Hepatocyte (in vitro differentiated cells): ENCODE measurements around the gene ZNF653. TPM values are rescaled to one million over a fixed set of nuclear protein-coding genes. Genes with fewer than 3 reads are reported as not detected.

Experiments
- DNase-seq: peaks from one replicate; pipeline ENCODE4 v3.0.0-alpha.2; 2016; ENCODE audit warnings: low spot score
- H2AFZ ChIP-seq: fragments of 200-600 bp; sonication (generic); 2 replicates; pipeline ENCODE4 v1.6.0; 2016; ENCODE audit warnings: antibody characterized with exemption, mild to moderate bottlenecking
- H3K27ac ChIP-seq: fragments of 200-600 bp; sonication (generic); 2 replicates; pipeline ENCODE4 v1.5.1; 2016; ENCODE audit warnings: mild to moderate bottlenecking
- H3K27me3 ChIP-seq: fragments of 200-600 bp; sonication (generic); 2 replicates; pipeline ENCODE4 v1.6.1; 2016
- H3K36me3 ChIP-seq: fragments of 200-600 bp; sonication (generic); replicated peaks from 2 replicates; pipeline ENCODE4 v1.5.1; 2016; ENCODE audit warnings: low read depth; ENCODE audit not compliant: insufficient read depth
- H3K4me1 ChIP-seq: fragments of 200-600 bp; sonication (generic); 2 replicates; pipeline ENCODE4 v1.5.1; 2016; ENCODE audit warnings: mild to moderate bottlenecking, moderate library complexity; ENCODE audit not compliant: insufficient read depth
- H3K4me2 ChIP-seq: fragments of 200-600 bp; sonication (generic); 2 replicates; pipeline ENCODE4 v1.6.0; 2016
- H3K4me3 ChIP-seq: fragments of 200-600 bp; sonication (generic); 2 replicates; pipeline ENCODE4 v1.5.1; 2016; ENCODE audit warnings: mild to moderate bottlenecking
- H3K79me2 ChIP-seq: fragments of 200-600 bp; sonication (generic); 2 replicates; pipeline ENCODE4 v1.6.0; 2017; ENCODE audit warnings: mild to moderate bottlenecking
- H3K9me2 ChIP-seq: fragments of 200-600 bp; sonication (generic); replicated peaks from 2 replicates; pipeline ENCODE4 v1.6.0; 2017; ENCODE audit warnings: mild to moderate bottlenecking; ENCODE audit not compliant: insufficient read depth
- H3K9me3 ChIP-seq: fragments of 200-600 bp; sonication (generic); 2 replicates; pipeline ENCODE4 v1.5.1; 2016; ENCODE audit warnings: low read depth, mild to moderate bottlenecking
- H4K20me1 ChIP-seq: fragments of 200-600 bp; sonication (generic); 2 replicates; pipeline ENCODE4 v1.6.0; 2016; ENCODE audit warnings: mild to moderate bottlenecking; ENCODE audit not compliant: insufficient read depth, poor library complexity, severe bottlenecking
- CTCF ChIP-seq: fragments of 200-600 bp; sonication (generic); IDR thresholded peaks from 2 replicates; pipeline ENCODE4 v1.5.1; 2016; ENCODE audit warnings: antibody characterized with exemption, mild to moderate bottlenecking; ENCODE audit not compliant: poor library complexity
- EZH2 ChIP-seq: fragments of 200-600 bp; sonication (generic); IDR thresholded peaks from 2 replicates; pipeline ENCODE4 v1.6.1; 2016; ENCODE audit warnings: antibody characterized with exemption, mild to moderate bottlenecking, borderline replicate concordance
- EZH2phosphoT487 ChIP-seq: fragments of 200-600 bp; sonication (generic); IDR thresholded peaks from one replicate; pipeline ENCODE4 v1.6.1; 2018; ENCODE audit warnings: antibody characterized with exemption, mild to moderate bottlenecking, low read depth, moderate library complexity; ENCODE audit not compliant: unreplicated experiment, severe bottlenecking
- WGBS: methylation state at CpG from one replicate; pipeline ENCODE4 v1.1.6; 2016; ENCODE audit warnings: low lambda C conversion rate; ENCODE audit errors: missing lambda C conversion rate; 5-methylcytosine and 5-hydroxymethylcytosine counted together
- polyA plus RNA-seq: library from polyadenylated mRNA; unstranded; fragments of >200 nt; fragmentation: Nextera tagmentation; extraction: Ambion mirVana; gene quantifications from 2 replicates; pipeline ENCODE4 v1.2.1, GENCODE V29; 2016
- total RNA-seq: library from RNA; depleted of rRNA; stranded (reverse); fragments of >200 nt; gene quantifications from 2 replicates; pipeline ENCODE4 v1.2.3, GENCODE V29; 2014

Gene ZNF653
- total RNA-seq (8.4 and 9.5 TPM in 2 replicates), polyA plus RNA-seq (9.6 and 10.2 TPM in 2 replicates)

- TF ChIP-seq EZH2phosphoT487, result no peak
- no peak for TF ChIP-seq CTCF
- TF ChIP-seq EZH2, result no peak
- no peaks in the 10 kb centered on the region for H3K27me3 ChIP-seq
- no peaks in the 10 kb centered on the region for H4K20me1 ChIP-seq
- H3K79me2 ChIP-seq, result peaks cover 10% of the 10 kb centered on the region
- H3K36me3 ChIP-seq, result no peaks in the 10 kb centered on the region
- under 1% methylated on average over 17 of the region's 65 CpGs for WGBS
- no peaks in the 10 kb centered on the region for H3K9me2 ChIP-seq
- no peaks in the 10 kb centered on the region for H3K9me3 ChIP-seq
- H3K4me2 ChIP-seq, result peak within 1 kb of the TSS; percentile 92
- peaks cover 5% of the 10 kb centered on the region for H3K4me1 ChIP-seq
- peak within 1 kb of the TSS; percentile 78 for H2AFZ ChIP-seq
- H3K4me3 ChIP-seq, result peak within 1 kb of the TSS; percentile 53
- peak within 1 kb of the TSS; percentile 94 for H3K27ac ChIP-seq
- DNase-seq, result peak; percentile 98
Observed at GRCh38 chr19:11505504-11506100, at the start of gene ZNF653. ZNF653 (minus strand) TSS chr19:11505839; CDS start chr19:11505786, 53 bp downstream.

GRCh38 chr19:11555246-11555645 lies 49.6 kb upstream of the ZNF653 start:
- no peaks in the 10 kb centered on the region for H3K27me3 ChIP-seq
- peaks cover 24% of the 10 kb centered on the region for H4K20me1 ChIP-seq
- peaks cover 13% of the 10 kb centered on the region for H3K4me1 ChIP-seq
- no peak overlapping the region for H3K4me3 ChIP-seq
- H3K9me2 ChIP-seq, result no peaks in the 10 kb centered on the region
- no peak for DNase-seq
- no peak overlapping the region for H3K27ac ChIP-seq
- 95% methylated on average over 6 of the region's 6 CpGs for WGBS
- H2AFZ ChIP-seq, result no peak overlapping the region
- no peak overlapping the region for H3K4me2 ChIP-seq
- TF ChIP-seq EZH2, result no peak
- TF ChIP-seq CTCF, result no peak
- TF ChIP-seq EZH2phosphoT487, result no peak
- H3K36me3 ChIP-seq, result no peaks in the 10 kb centered on the region
- H3K9me3 ChIP-seq, result no peaks in the 10 kb centered on the region
- peaks cover 30% of the 10 kb centered on the region for H3K79me2 ChIP-seq

- DNase-seq, result no peak
- no peak overlapping the region for H3K27ac ChIP-seq
- TF ChIP-seq EZH2, result no peak
- TF ChIP-seq CTCF, result no peak
- no peak for TF ChIP-seq EZH2phosphoT487
- H2AFZ ChIP-seq, result no peak overlapping the region
- WGBS, result over 99% methylated on average over 11 of the region's 12 CpGs
- peaks cover 8% of the 10 kb centered on the region for H3K4me1 ChIP-seq
- no peak overlapping the region for H3K4me2 ChIP-seq
- H4K20me1 ChIP-seq, result peaks cover 24% of the 10 kb centered on the region
- H3K36me3 ChIP-seq, result no peaks in the 10 kb centered on the region
- no peaks in the 10 kb centered on the region for H3K27me3 ChIP-seq
- no peaks in the 10 kb centered on the region for H3K9me2 ChIP-seq
- H3K9me3 ChIP-seq, result no peaks in the 10 kb centered on the region
- no peak overlapping the region for H3K4me3 ChIP-seq
- peaks cover 29% of the 10 kb centered on the region for H3K79me2 ChIP-seq
Observed at GRCh38 chr19:11554160-11554559, 48.5 kb upstream of the ZNF653 start.
